ENCODE measurements around the gene METAP1.

Gene METAP1

DNA sequence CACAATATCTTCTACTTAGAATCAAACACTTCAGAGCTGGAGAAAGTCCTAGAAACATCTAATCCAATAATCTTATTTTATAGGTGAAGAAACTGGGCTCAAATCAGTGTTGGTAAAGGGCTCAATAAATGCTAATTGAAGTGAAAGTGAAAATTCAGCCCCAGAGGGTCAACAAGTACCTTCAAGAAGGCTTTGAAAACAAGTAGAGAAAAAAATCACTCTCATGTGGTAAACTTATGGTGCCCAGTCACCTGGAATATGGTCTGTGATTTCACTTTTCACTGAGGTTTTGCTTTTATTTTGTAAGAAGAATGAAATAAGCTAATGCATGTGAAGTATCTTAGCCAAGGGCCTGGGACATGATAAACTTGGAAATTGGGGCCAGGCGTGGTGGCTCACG is 37.5 kb upstream of the METAP1 start:
- TF ChIP-seq, protein P1, sequence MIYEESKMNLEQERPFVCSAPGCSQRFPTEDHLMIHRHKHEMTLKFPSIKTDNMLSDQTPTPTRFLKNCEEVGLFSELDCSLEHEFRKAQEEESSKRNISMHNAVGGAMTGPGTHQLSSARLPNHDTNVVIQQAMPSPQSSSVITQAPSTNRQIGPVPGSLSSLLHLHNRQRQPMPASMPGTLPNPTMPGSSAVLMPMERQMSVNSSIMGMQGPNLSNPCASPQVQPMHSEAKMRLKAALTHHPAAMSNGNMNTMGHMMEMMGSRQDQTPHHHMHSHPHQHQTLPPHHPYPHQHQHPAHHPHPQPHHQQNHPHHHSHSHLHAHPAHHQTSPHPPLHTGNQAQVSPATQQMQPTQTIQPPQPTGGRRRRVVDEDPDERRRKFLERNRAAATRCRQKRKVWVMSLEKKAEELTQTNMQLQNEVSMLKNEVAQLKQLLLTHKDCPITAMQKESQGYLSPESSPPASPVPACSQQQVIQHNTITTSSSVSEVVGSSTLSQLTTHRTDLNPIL (CRISPR knock-in tag; IDR thresholded peaks at IDR 0.05; ENCODE audit: low read depth), result no peak
- TF ChIP-seq TCF4 (CRISPR knock-in tag; IDR thresholded peaks at IDR 0.05; ENCODE audit: borderline replicate concordance) (no peak), ESRRG (CRISPR knock-in tag; IDR thresholded peaks at IDR 0.05) (no peak), POU6F1 (CRISPR knock-in tag; IDR thresholded peaks at IDR 0.05; ENCODE audit: borderline replicate concordance, low read depth) (no peak), TOX (CRISPR knock-in tag; IDR thresholded peaks at IDR 0.05; ENCODE audit: borderline replicate concordance) (no peak), ZFP3 (CRISPR knock-in tag; IDR thresholded peaks at IDR 0.05) (no peak), ZFP30 (CRISPR knock-in tag; IDR thresholded peaks at IDR 0.05) (no peak), SNAI2 (CRISPR knock-in tag; IDR thresholded peaks at IDR 0.05) (no peak)
- no peak for ATAC-seq

GRCh38 chr4:98959411-98959810 is 36.1 kb upstream of the METAP1 start:
- ATAC-seq, result no peak
- no peak for TF ChIP-seq ZC3H10 (CRISPR knock-in tag; IDR thresholded peaks at IDR 0.05)
- TF ChIP-seq ISL1 (CRISPR knock-in tag; IDR thresholded peaks at IDR 0.05), result no peak
- TF ChIP-seq, protein P2, sequence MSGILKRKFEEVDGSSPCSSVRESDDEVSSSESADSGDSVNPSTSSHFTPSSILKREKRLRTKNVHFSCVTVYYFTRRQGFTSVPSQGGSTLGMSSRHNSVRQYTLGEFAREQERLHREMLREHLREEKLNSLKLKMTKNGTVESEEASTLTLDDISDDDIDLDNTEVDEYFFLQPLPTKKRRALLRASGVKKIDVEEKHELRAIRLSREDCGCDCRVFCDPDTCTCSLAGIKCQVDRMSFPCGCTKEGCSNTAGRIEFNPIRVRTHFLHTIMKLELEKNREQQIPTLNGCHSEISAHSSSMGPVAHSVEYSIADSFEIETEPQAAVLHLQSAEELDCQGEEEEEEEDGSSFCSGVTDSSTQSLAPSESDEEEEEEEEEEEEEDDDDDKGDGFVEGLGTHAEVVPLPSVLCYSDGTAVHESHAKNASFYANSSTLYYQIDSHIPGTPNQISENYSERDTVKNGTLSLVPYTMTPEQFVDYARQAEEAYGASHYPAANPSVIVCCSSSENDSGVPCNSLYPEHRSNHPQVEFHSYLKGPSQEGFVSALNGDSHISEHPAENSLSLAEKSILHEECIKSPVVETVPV (CRISPR knock-in tag; IDR thresholded peaks at IDR 0.05), result no peak
- no peak for TF ChIP-seq RARB (CRISPR knock-in tag; IDR thresholded peaks at IDR 0.05)
- no peak for TF ChIP-seq TCF4 (CRISPR knock-in tag; IDR thresholded peaks at IDR 0.05; ENCODE audit: borderline replicate concordance)
- no peak for TF ChIP-seq ZNF70 (CRISPR knock-in tag; IDR thresholded peaks at IDR 0.05)
- no peak for TF ChIP-seq PATZ1 (CRISPR knock-in tag; IDR thresholded peaks at IDR 0.05; ENCODE audit: borderline replicate concordance)
- TF ChIP-seq, protein P1 (CRISPR knock-in tag; IDR thresholded peaks at IDR 0.05; ENCODE audit: low read depth), result no peak
- TF ChIP-seq SNAI2 (CRISPR knock-in tag; IDR thresholded peaks at IDR 0.05), result no peak
- no peak for TF ChIP-seq BACH2 (CRISPR knock-in tag; IDR thresholded peaks at IDR 0.05; ENCODE audit: borderline replicate concordance)
- TF ChIP-seq ZFP3 (CRISPR knock-in tag; IDR thresholded peaks at IDR 0.05), result no peak
- TF ChIP-seq CSDC2 (CRISPR knock-in tag; IDR thresholded peaks at IDR 0.05), result no peak
- TF ChIP-seq ARNTL (CRISPR knock-in tag; IDR thresholded peaks at IDR 0.05; ENCODE audit: borderline replicate concordance, low read depth), result no peak
- TF ChIP-seq ESRRG (CRISPR knock-in tag; IDR thresholded peaks at IDR 0.05), result no peak
- no peak for TF ChIP-seq OSR1 (CRISPR knock-in tag; IDR thresholded peaks at IDR 0.05)
- TF ChIP-seq, protein P3, sequence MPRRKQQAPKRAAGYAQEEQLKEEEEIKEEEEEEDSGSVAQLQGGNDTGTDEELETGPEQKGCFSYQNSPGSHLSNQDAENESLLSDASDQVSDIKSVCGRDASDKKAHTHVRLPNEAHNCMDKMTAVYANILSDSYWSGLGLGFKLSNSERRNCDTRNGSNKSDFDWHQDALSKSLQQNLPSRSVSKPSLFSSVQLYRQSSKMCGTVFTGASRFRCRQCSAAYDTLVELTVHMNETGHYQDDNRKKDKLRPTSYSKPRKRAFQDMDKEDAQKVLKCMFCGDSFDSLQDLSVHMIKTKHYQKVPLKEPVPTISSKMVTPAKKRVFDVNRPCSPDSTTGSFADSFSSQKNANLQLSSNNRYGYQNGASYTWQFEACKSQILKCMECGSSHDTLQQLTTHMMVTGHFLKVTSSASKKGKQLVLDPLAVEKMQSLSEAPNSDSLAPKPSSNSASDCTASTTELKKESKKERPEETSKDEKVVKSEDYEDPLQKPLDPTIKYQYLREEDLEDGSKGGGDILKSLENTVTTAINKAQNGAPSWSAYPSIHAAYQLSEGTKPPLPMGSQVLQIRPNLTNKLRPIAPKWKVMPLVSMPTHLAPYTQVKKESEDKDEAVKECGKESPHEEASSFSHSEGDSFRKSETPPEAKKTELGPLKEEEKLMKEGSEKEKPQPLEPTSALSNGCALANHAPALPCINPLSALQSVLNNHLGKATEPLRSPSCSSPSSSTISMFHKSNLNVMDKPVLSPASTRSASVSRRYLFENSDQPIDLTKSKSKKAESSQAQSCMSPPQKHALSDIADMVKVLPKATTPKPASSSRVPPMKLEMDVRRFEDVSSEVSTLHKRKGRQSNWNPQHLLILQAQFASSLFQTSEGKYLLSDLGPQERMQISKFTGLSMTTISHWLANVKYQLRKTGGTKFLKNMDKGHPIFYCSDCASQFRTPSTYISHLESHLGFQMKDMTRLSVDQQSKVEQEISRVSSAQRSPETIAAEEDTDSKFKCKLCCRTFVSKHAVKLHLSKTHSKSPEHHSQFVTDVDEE (CRISPR knock-in tag; IDR thresholded peaks at IDR 0.05), result no peak
- no peak for TF ChIP-seq ZFP30 (CRISPR knock-in tag; IDR thresholded peaks at IDR 0.05)
- no peak for TF ChIP-seq TOX (CRISPR knock-in tag; IDR thresholded peaks at IDR 0.05; ENCODE audit: borderline replicate concordance)
- no peak for TF ChIP-seq ZNF565 (CRISPR knock-in tag; conservative IDR thresholded peaks at IDR 0.05; ENCODE audit: low read depth)

Measured in SK-N-SH treated with all-trans-retinoic acid at 6 μM for 48 hours (cell line).